B cell (primary cell): ENCODE data around the gene JUND. TPM values are rescaled to one million over a fixed set of nuclear protein-coding genes. Genes with fewer than 3 reads are reported as not detected.

Experiments used
- ATAC-seq: fragments of 200-7000 bp; cut with Tn5 transposase; one replicate; pipeline ENCODE4 v1.10.0; 2021; ENCODE audit warnings: low read depth, mild to moderate bottlenecking, moderate number of reproducible peaks, moderate library complexity
- CTCF ChIA-PET: fragments of 350-600 bp; sonication (Branson Sonifier 250); formaldehyde crosslinking; loops from one replicate; lab custom pipeline; 2021; ENCODE audit warnings: antibody characterized with exemption, inconsistent platforms; lab: Charles Lee
- POLR2A ChIA-PET: fragments of 350-600 bp; sonication (Branson Sonifier 250); formaldehyde crosslinking; loops from one replicate; lab custom pipeline; 2021; ENCODE audit warnings: antibody characterized with exemption; lab: Charles Lee
- DNase-seq: peaks from one replicate; pipeline ENCODE4 v3.0.0; 2013
- H2AFZ ChIP-seq: 2 replicates; pipeline ENCODE4 v1.6.1; 2012; ENCODE audit warnings: mild to moderate bottlenecking, low read depth, low read length; ENCODE audit not compliant: insufficient read depth, poor library complexity, severe bottlenecking
- H3K27ac ChIP-seq, 2 donors: 1 replicate in 1 of 2; 2 replicates in 1 of 2; pipeline ENCODE4 v1.5.1; 2012 to 2013; ENCODE audit warnings: low read length in 2 of 2, mild to moderate bottlenecking in 2 of 2, moderate library complexity in 1 of 2
- H3K27me3 ChIP-seq, 4 experiments: fragments of 200-600 bp in 1 of 4; sonication (generic) in 1 of 4; replicated peaks in 1 of 4; 1 replicate in 2 of 4; 2 replicates in 2 of 4; pipeline versions ENCODE4 v1.6.1 to v1.7.0; 2013 to 2016; ENCODE audit warnings: low read length in 3 of 4, mild to moderate bottlenecking in 2 of 4, mixed read lengths in 1 of 4, moderate library complexity in 1 of 4; ENCODE audit not compliant: insufficient read depth in 4 of 4, control insufficient read depth in 3 of 4; ENCODE audit errors: control extremely low read depth in 1 of 4
- H3K36me3 ChIP-seq, 2 experiments: replicated peaks in 1 of 2; 1 replicate in 1 of 2; 2 replicates in 1 of 2; pipeline versions ENCODE4 v1.6.1 to v1.7.1; 2013; ENCODE audit warnings: low read length in 1 of 2; ENCODE audit not compliant: insufficient read depth in 2 of 2, control insufficient read depth in 1 of 2; ENCODE audit errors: control extremely low read depth in 1 of 2, extremely low read depth in 1 of 2
- H3K4me1 ChIP-seq, 2 donors: fragments of 200-600 bp in 1 of 2; sonication (generic) in 1 of 2; 1 replicate in 1 of 2; 2 replicates in 1 of 2; pipeline versions ENCODE4 v1.5.1 to v1.6.1; 2013 to 2017; ENCODE audit warnings: low read length in 2 of 2; ENCODE audit not compliant: control insufficient read depth in 2 of 2, insufficient read depth in 2 of 2
- H3K4me2 ChIP-seq: replicated peaks from 2 replicates; pipeline ENCODE3; 2012; ENCODE audit warnings: mild to moderate bottlenecking, low read depth, low read length; ENCODE audit not compliant: poor library complexity, severe bottlenecking
- H3K4me3 ChIP-seq, 5 experiments: fragments of 200-600 bp in 1 of 5; sonication (generic) in 1 of 5; 1 replicate in 3 of 5; 2 replicates in 2 of 5; pipeline versions ENCODE4 v1.5.1 to v1.7.0; 2011 to 2016; ENCODE audit warnings: low read length in 4 of 5, mild to moderate bottlenecking in 4 of 5, low read depth in 2 of 5, control low read depth in 1 of 5, moderate library complexity in 1 of 5; ENCODE audit not compliant: insufficient read depth in 1 of 5; ENCODE audit errors: control extremely low read depth in 1 of 5, extremely low read depth in 1 of 5
- H3K79me2 ChIP-seq: fragments of 200-600 bp; sonication (generic); one replicate; pipeline ENCODE4 v1.6.0; 2016; ENCODE audit warnings: low read length; ENCODE audit not compliant: control insufficient read depth, insufficient read depth
- H3K9ac ChIP-seq: fragments of 200-600 bp; sonication (generic); 2 replicates; pipeline ENCODE4 v1.6.1; 2017; ENCODE audit warnings: mild to moderate bottlenecking, low read length, moderate library complexity
- H3K9me3 ChIP-seq, 3 donors: one replicate each; pipeline versions ENCODE4 v1.6.1 to v1.7.1; 2013; ENCODE audit warnings: low read length in 2 of 3; ENCODE audit not compliant: control insufficient read depth in 2 of 3, insufficient read depth in 1 of 3; ENCODE audit errors: control extremely low read depth in 1 of 3
- H4K20me1 ChIP-seq: 2 replicates; pipeline ENCODE4 v1.6.0; 2012; ENCODE audit warnings: mild to moderate bottlenecking, low read length; ENCODE audit not compliant: insufficient read depth, control insufficient read depth, poor library complexity, severe bottlenecking
- H3K27ac Mint-ChIP-seq: one replicate; pipeline ENCODE4 v1.8.0; 2021; ENCODE audit warnings: mixed read lengths
- H3K27me3 Mint-ChIP-seq: one replicate; pipeline ENCODE4 v1.8.0; 2021; ENCODE audit warnings: mixed read lengths
- H3K4me1 Mint-ChIP-seq: one replicate; pipeline ENCODE4 v1.8.0; 2021; ENCODE audit warnings: mixed read lengths
- H3K4me3 Mint-ChIP-seq: one replicate; pipeline ENCODE4 v1.8.0; 2021; ENCODE audit warnings: mixed read lengths
- H3K9me3 Mint-ChIP-seq: one replicate; pipeline ENCODE4 v1.8.0; 2022; ENCODE audit warnings: mixed read lengths; ENCODE audit not compliant: insufficient read depth
- EZH2 ChIP-seq: IDR thresholded peaks from 2 replicates; pipeline ENCODE4 v1.6.1; 2012; ENCODE audit warnings: borderline replicate concordance, low read depth, mild to moderate bottlenecking, moderate library complexity, low read length; ENCODE audit not compliant: insufficient read depth, poor library complexity, severe bottlenecking
- WGBS: methylation state at CpG from one replicate; pipeline ENCODE4 v1.1.5; 2013; ENCODE audit warnings: missing lambda C conversion rate; ENCODE audit not compliant: insufficient coverage; 5-methylcytosine and 5-hydroxymethylcytosine counted together
- intact Hi-C: fragments of 100-400 bp; cut with micrococcal nuclease; formaldehyde crosslinking; loops from one replicate; pipeline ENCODE4 v1.10.0; 2022
- polyA plus RNA-seq: library from polyadenylated mRNA; depleted of rRNA; stranded (reverse); fragments of >200 nt; gene quantifications from 2 replicates; pipeline ENCODE4 v1.2.3, GENCODE V29; 2012
- total RNA-seq, 2 donors: library from RNA; stranded (reverse); fragments of 120-200 nt in 1 of 2; gene quantifications; 1 replicate in 1 of 2; 2 replicates in 1 of 2; pipeline versions ENCODE4 v1.2.3 to v1.2.4, GENCODE V29; 2013 to 2022
- TF ChIP-seq, protein P1 (sequence below): fragments of 200-600 bp; IDR thresholded peaks from one replicate; pipeline ENCODE4 v1.8.0; 2022; ENCODE audit warnings: antibody characterized with exemption, mild to moderate bottlenecking

JUND gene
- total and polyA plus RNA-seq, 2 donors (not counting 1 experiment from before 2014, with no cell fraction given): 628 to 5,593 TPM

GRCh38 chr19:18274781-18275356 is 6.6 kb downstream of the JUND start:
- no peak overlapping the region for H3K4me3 Mint-ChIP-seq
- no peak for ATAC-seq
- TF ChIP-seq, protein P1, sequence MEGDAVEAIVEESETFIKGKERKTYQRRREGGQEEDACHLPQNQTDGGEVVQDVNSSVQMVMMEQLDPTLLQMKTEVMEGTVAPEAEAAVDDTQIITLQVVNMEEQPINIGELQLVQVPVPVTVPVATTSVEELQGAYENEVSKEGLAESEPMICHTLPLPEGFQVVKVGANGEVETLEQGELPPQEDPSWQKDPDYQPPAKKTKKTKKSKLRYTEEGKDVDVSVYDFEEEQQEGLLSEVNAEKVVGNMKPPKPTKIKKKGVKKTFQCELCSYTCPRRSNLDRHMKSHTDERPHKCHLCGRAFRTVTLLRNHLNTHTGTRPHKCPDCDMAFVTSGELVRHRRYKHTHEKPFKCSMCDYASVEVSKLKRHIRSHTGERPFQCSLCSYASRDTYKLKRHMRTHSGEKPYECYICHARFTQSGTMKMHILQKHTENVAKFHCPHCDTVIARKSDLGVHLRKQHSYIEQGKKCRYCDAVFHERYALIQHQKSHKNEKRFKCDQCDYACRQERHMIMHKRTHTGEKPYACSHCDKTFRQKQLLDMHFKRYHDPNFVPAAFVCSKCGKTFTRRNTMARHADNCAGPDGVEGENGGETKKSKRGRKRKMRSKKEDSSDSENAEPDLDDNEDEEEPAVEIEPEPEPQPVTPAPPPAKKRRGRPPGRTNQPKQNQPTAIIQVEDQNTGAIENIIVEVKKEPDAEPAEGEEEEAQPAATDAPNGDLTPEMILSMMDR: no peak
- no peak for TF ChIP-seq EZH2
- no peaks in the 10 kb centered on the region for H3K27me3 ChIP-seq
- peaks cover 97% of the 10 kb centered on the region for H4K20me1 ChIP-seq
- H3K9ac ChIP-seq: no peak overlapping the region
- no peak for DNase-seq
- H3K27ac Mint-ChIP-seq: no peak overlapping the region
- 91% methylated on average over 10 of the region's 13 CpGs for WGBS
- no peak overlapping the region for H2AFZ ChIP-seq
- peaks cover 11 to 33% of the 10 kb centered on the region in 2 donors for H3K4me1 ChIP-seq
- peaks cover 0 to 41% of the 10 kb centered on the region in 2 experiments for H3K36me3 ChIP-seq
- peak overlapping the region; percentile 3 for H3K4me2 ChIP-seq
- intact Hi-C loops: no loop called here
- H3K9me3 ChIP-seq: peaks cover 0 to 3% (median 0%) of the 10 kb centered on the region in 3 donors
- no peaks in the 10 kb centered on the region for H3K27me3 Mint-ChIP-seq
- H3K4me1 Mint-ChIP-seq: peaks cover 39% of the 10 kb centered on the region
- POLR2A ChIA-PET: interaction anchor here (0.9 to 1.8 kb wide), 5 partner anchors 17 to 54 kb away, joined by 3 to 7 read pairs (median 5); partner anchors contain the start of gene LSM4
- CTCF ChIA-PET: interaction anchor here (0.9 to 1.8 kb wide), 6 partner anchors 20 to 83 kb away, joined by 3 to 15 read pairs (median 5); a partner anchor contains a TSS
- H3K4me3 ChIP-seq: no peak overlapping the region
- H3K27ac ChIP-seq: no peak overlapping the region
- peaks cover 84% of the 10 kb centered on the region for H3K79me2 ChIP-seq
- no peaks in the 10 kb centered on the region for H3K9me3 Mint-ChIP-seq

DNA sequence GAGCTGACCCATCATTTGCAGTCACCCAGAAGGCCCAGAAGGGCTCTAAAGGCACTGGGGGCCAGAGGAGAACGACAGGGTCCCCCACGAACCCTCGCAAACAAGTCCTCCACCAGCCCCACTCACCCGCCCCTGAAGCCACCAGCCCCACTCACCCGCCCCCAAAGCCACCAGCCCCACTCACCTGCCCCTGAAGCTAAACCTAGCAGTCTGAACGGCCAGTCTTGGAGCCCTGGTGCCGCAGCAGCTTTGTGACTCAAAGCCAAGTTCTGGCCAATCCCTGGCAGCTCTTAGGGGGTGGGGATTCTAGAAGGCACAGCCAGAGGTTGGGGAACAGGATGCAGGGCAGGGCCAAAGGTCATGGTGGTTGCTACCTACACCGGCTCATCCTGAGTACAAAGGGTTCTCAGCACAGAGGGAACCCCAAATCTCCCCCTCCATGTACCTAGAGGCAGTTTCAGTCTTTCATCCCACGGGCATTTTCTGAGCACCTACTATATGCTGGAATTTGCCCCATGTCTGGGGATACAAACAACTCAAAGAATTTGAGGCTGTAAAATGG is 7.1 kb downstream of the JUND start, which contains the start of gene IQCN:
Gene IQCN (minus strand): TSS at position 234 of the 562 bp plus-strand sequence. CDS start 4,974 bp downstream, outside the sequence.
- TF ChIP-seq, protein P1: no peak
- TF ChIP-seq EZH2: no peak
- H3K9me3 Mint-ChIP-seq: no peaks in the 10 kb centered on the region
- H3K27ac Mint-ChIP-seq: no peak within 1 kb of the TSS
- Histone ChIP-seq H3K9me3 (peaks cover 0 to 3% (median 0%) of the 10 kb centered on the region in 3 donors), H2AFZ (no peak within 1 kb of the TSS), H3K4me2 (peak within 1 kb of the TSS; percentile 3), H3K4me3 (no peak within 1 kb of the TSS), H4K20me1 (peaks cover 94% of the 10 kb centered on the region), H3K36me3 (peaks cover 0 to 39% of the 10 kb centered on the region in 2 experiments), H3K27me3 (no peaks in the 10 kb centered on the region), H3K27ac (no peak within 1 kb of the TSS), H3K79me2 (peaks cover 84% of the 10 kb centered on the region), H3K9ac (no peak within 1 kb of the TSS), H3K4me1 (peaks cover 10 to 31% of the 10 kb centered on the region in 2 donors)
- WGBS: 94% methylated on average over 3 of the region's 9 CpGs
- ATAC-seq: no peak
- ChIA-PET CTCF (interaction anchor here (0.9 to 1.4 kb wide), 4 partner anchors 14 to 66 kb away, joined by 3 to 4 read pairs (median 3); no protein-coding TSS in a partner anchor), POLR2A (interaction anchor here (0.9 to 1.5 kb wide), 3 partner anchors 22 to 57 kb away, joined by 3 to 5 read pairs (median 4); no protein-coding TSS in a partner anchor)
- peak; percentile 72 for DNase-seq
- peaks cover 34% of the 10 kb centered on the region for H3K4me1 Mint-ChIP-seq
- intact Hi-C loops: no loop called here
- H3K4me3 Mint-ChIP-seq: no peak within 1 kb of the TSS
- H3K27me3 Mint-ChIP-seq: no peaks in the 10 kb centered on the region
